Keratinocyte (primary cell): ENCODE data around the gene CLEC9A. TPM values are rescaled to one million over a fixed set of nuclear protein-coding genes. Genes with fewer than 3 reads are reported as not detected.

Source experiments
- DNase-seq: peaks from one replicate; pipeline ENCODE4 v3.0.0-alpha.2; 2011; ENCODE audit warnings: low read depth, missing footprints, low spot score
- FAIRE-seq: peaks from 2 replicates; lab custom pipeline; 2011; peaks lifted over from hg19 to GRCh38; lab: Jason Lieb, UNC
- H2AFZ ChIP-seq: 2 replicates; pipeline ENCODE4 v1.6.0; 2012; ENCODE audit warnings: low read length, control low read depth, inconsistent platforms; ENCODE audit not compliant: control insufficient read depth
- H3K27ac ChIP-seq: 2 replicates; pipeline ENCODE4 v1.5.1; 2011; ENCODE audit warnings: low read length; ENCODE audit not compliant: control insufficient read depth, insufficient read depth
- H3K27me3 ChIP-seq: 3 replicates; pipeline ENCODE4 v1.6.0; 2011; ENCODE audit warnings: low read length; ENCODE audit not compliant: control insufficient read depth, insufficient read depth; ENCODE audit errors: extremely low read depth
- H3K36me3 ChIP-seq, 2 experiments: 2 replicates in 1 of 2; 3 replicates in 1 of 2; pipeline ENCODE4 v1.5.1; 2011; ENCODE audit warnings: low read length in 2 of 2, mild to moderate bottlenecking in 1 of 2; ENCODE audit not compliant: control insufficient read depth in 2 of 2, insufficient read depth in 2 of 2; ENCODE audit errors: extremely low read depth in 1 of 2
- H3K4me1 ChIP-seq: 3 replicates; pipeline ENCODE4 v1.5.1; 2011; ENCODE audit warnings: low read length; ENCODE audit not compliant: control insufficient read depth, insufficient read depth; ENCODE audit errors: extremely low read depth
- H3K4me2 ChIP-seq: 3 replicates; pipeline ENCODE4 v1.6.0; 2011; ENCODE audit warnings: low read depth, low read length; ENCODE audit not compliant: control insufficient read depth, insufficient read depth; ENCODE audit errors: extremely low read depth
- H3K4me3 ChIP-seq, 3 experiments: fragments of 200-600 bp in 1 of 3; sonication (generic) in 1 of 3; 2 replicates in 2 of 3; 3 replicates in 1 of 3; pipeline ENCODE4 v1.5.1; 2011 to 2016; ENCODE audit warnings: low read length in 3 of 3, mild to moderate bottlenecking in 3 of 3, control low read depth in 2 of 3, inconsistent platforms in 1 of 3, low read depth in 1 of 3, mixed read lengths in 1 of 3, mixed run types in 1 of 3, moderate library complexity in 1 of 3; ENCODE audit not compliant: control insufficient read depth in 2 of 3, insufficient read depth in 2 of 3; ENCODE audit errors: extremely low read depth in 1 of 3
- H3K79me2 ChIP-seq: 2 replicates; pipeline ENCODE4 v1.6.0; 2012; ENCODE audit warnings: low read length; ENCODE audit not compliant: control insufficient read depth, insufficient read depth
- H3K9ac ChIP-seq: 3 replicates; pipeline ENCODE4 v1.6.0; 2011; ENCODE audit warnings: low read length; ENCODE audit not compliant: control insufficient read depth, insufficient read depth; ENCODE audit errors: extremely low read depth
- H3K9me1 ChIP-seq: 3 replicates; pipeline ENCODE4 v1.6.0; 2011; ENCODE audit warnings: low read length; ENCODE audit not compliant: control insufficient read depth, insufficient read depth; ENCODE audit errors: extremely low read depth
- H3K9me3 ChIP-seq: 2 replicates; pipeline ENCODE4 v1.5.1; 2012; ENCODE audit warnings: low read depth, low read length; ENCODE audit not compliant: control insufficient read depth
- H4K20me1 ChIP-seq: 3 replicates; pipeline ENCODE4 v1.6.0; 2011; ENCODE audit warnings: low read length; ENCODE audit not compliant: control insufficient read depth, insufficient read depth; ENCODE audit errors: extremely low read depth
- CTCF ChIP-seq, 3 experiments: IDR thresholded peaks in 1 of 3; conservative IDR thresholded peaks in 1 of 3; optimal IDR thresholded peaks in 1 of 3; 2 replicates in 2 of 3; 3 replicates in 1 of 3; pipeline versions ENCODE3 to v1.5.1; 2011; ENCODE audit warnings: low read length in 3 of 3, mild to moderate bottlenecking in 3 of 3, moderate library complexity in 2 of 3, control low read depth in 1 of 3, inconsistent platforms in 1 of 3; ENCODE audit not compliant: insufficient read depth in 2 of 3; ENCODE audit errors: extremely low read depth in 1 of 3
- EZH2 ChIP-seq: IDR thresholded peaks from one replicate; pipeline ENCODE4 v1.6.1; 2012; ENCODE audit warnings: inconsistent platforms, mild to moderate bottlenecking, low read length, moderate library complexity
- dilution Hi-C: fragments of 300-500 bp; cut with MboI; formaldehyde crosslinking; loops from one replicate; pipeline ENCODE4 v1.7.0; 2020; ENCODE audit warnings: low sequenced_read_pairs; ENCODE audit not compliant: extremely low pct_ligation_motif_present
- polyA plus RNA-seq, 5 experiments: library from polyadenylated mRNA; depleted of rRNA in 3 of 5; stranded (reverse) in 3 of 5; stranded (forward) in 1 of 5; unstranded in 1 of 5; fragments of >200 nt; gene quantifications; 1 replicate in 1 of 5; 2 replicates in 3 of 5; 3 replicates in 1 of 5; pipeline versions ENCODE4 v1.2.1 to v1.2.3, GENCODE V29; 2011 to 2012; ENCODE audit warnings: missing spikeins in 2 of 5, low read depth in 1 of 5, low replicate concordance in 1 of 5

CLEC9A gene
- polyA plus RNA-seq, 1 donor (not counting 4 experiments of a cell fraction or from before 2014, with no cell fraction given), result not detected

DNA sequence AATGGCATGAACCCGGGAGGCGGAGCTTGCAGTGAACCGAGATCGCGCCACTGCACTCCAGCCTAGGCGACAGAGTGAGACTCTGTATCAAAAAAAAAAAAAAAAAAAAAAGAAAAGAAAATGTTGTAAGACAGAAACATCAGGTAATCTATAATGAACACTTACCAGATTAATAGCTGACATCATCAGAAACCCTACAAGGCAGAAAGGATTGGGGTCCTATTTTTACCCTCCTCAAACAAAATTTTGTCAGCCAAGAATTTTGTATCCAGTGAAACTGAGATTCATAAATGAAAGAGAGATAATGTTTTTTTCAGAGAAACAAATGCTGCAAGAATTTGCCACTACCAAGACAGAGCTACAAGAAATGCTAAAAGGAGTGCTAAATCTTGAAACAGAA is 54.3 kb downstream of the CLEC9A start:
- Histone ChIP-seq H3K9me1 (no peaks in the 10 kb centered on the region), H3K27me3 (no peaks in the 10 kb centered on the region), H3K79me2 (no peaks in the 10 kb centered on the region), H3K4me2 (no peak overlapping the region), H4K20me1 (no peaks in the 10 kb centered on the region), H3K4me1 (no peaks in the 10 kb centered on the region), H3K36me3 (no peaks in the 10 kb centered on the region), H3K27ac (no peak overlapping the region), H3K9me3 (no peaks in the 10 kb centered on the region), H3K9ac (no peak overlapping the region), H2AFZ (no peak overlapping the region), H3K4me3 (no peak overlapping the region)
- dilution Hi-C loops, result no loop called here
- no peak for DNase-seq
- no peak for FAIRE-seq
- TF ChIP-seq CTCF (optimal IDR thresholded peaks at IDR 0.05 in 1 of 3, IDR thresholded peaks at IDR 0.05 in 1 of 3, conservative IDR thresholded peaks at IDR 0.05 in 1 of 3; ENCODE audit: extremely low read depth in 1 of 3, insufficient read depth in 2 of 3, low read length in 3 of 3), result no peak
- no peak for TF ChIP-seq EZH2

- dilution Hi-C loops, result no loop called here
- no peaks in the 10 kb centered on the region for H3K4me1 ChIP-seq
- H3K27ac ChIP-seq, result no peak overlapping the region
- H3K9me3 ChIP-seq, result no peaks in the 10 kb centered on the region
- H3K9ac ChIP-seq, result no peak overlapping the region
- no peaks in the 10 kb centered on the region for H3K79me2 ChIP-seq
- H3K4me3 ChIP-seq, result no peak overlapping the region
- DNase-seq (no peak), FAIRE-seq (no peak)
- no peaks in the 10 kb centered on the region for H3K9me1 ChIP-seq
- H2AFZ ChIP-seq, result no peak overlapping the region
- no peaks in the 10 kb centered on the region for H4K20me1 ChIP-seq
- no peaks in the 10 kb centered on the region for H3K36me3 ChIP-seq
- no peaks in the 10 kb centered on the region for H3K27me3 ChIP-seq
- TF ChIP-seq EZH2, result no peak
- TF ChIP-seq CTCF (optimal IDR thresholded peaks at IDR 0.05 in 1 of 3, IDR thresholded peaks at IDR 0.05 in 1 of 3, conservative IDR thresholded peaks at IDR 0.05 in 1 of 3; ENCODE audit: extremely low read depth in 1 of 3, insufficient read depth in 2 of 3, low read length in 3 of 3), result no peak
- H3K4me2 ChIP-seq, result no peak overlapping the region
Measured at GRCh38 chr12:10086387-10086786, 55.9 kb downstream of the CLEC9A start.
